GM12878 (cell line): ENCODE data around the gene DENND4C. TPM values are rescaled to one million over a fixed set of nuclear protein-coding genes. Genes with fewer than 3 reads are reported as not detected.

Source experiments
- ATAC-seq: fragments of 200-7000 bp; cut with Tn5 transposase; 3 replicates; pipeline ENCODE4 v1.9.1; 2020; ENCODE audit warnings: mild to moderate bottlenecking, moderate library complexity
- BruUV-seq: library from RNA; stranded (reverse); fragments of 400-500 nt; replicated peaks from 2 replicates; lab custom pipeline; 2021; lab: Mats Ljungman, UMichigan
- CTCF ChIA-PET: fragments of 300-600 bp; sonication (Branson Sonifier 250); formaldehyde crosslinking; extraction: SDS; loops from one replicate; lab custom pipeline; 2021; ENCODE audit warnings: inconsistent platforms; lab: Yijun Ruan, JAX
- POLR2A ChIA-PET: fragments of 350-600 bp; formaldehyde crosslinking; extraction: SDS; loops from one replicate; lab custom pipeline; 2021; ENCODE audit warnings: inconsistent platforms; lab: Charles Lee
- RAD21 ChIA-PET: fragments of 300-600 bp; sonication (Branson Sonifier 250); formaldehyde crosslinking; loops from one replicate; lab custom pipeline; 2023; ENCODE audit warnings: antibody characterized with exemption; ENCODE audit not compliant: unreplicated experiment; lab: Charles Lee
- SMC1A ChIA-PET: fragments of 300-600 bp; sonication (Branson Sonifier 250); formaldehyde crosslinking; loops from one replicate; lab custom pipeline; 2023; ENCODE audit not compliant: unreplicated experiment, uncharacterized antibody; lab: Charles Lee
- DNase-seq: peaks from one replicate; pipeline ENCODE4 v3.0.0-alpha.2; 2011; ENCODE audit warnings: low read depth, low spot score
- FAIRE-seq: peaks from 3 replicates; lab custom pipeline; 2011; peaks lifted over from hg19 to GRCh38; lab: Jason Lieb, UNC
- H2AFZ ChIP-seq: 2 replicates; pipeline ENCODE4 v1.6.0; 2011; ENCODE audit warnings: low read depth, low read length, control low read depth; ENCODE audit not compliant: control insufficient read depth
- H3K27ac ChIP-seq: 2 replicates; pipeline ENCODE4 v1.5.1; 2011; ENCODE audit warnings: control low read depth; ENCODE audit not compliant: control insufficient read depth, insufficient read depth
- H3K27me3 ChIP-seq, 2 experiments: replicated peaks in 1 of 2; 2 replicates each; pipeline versions ENCODE4 v1.6.0 to v1.6.1; 2011; ENCODE audit warnings: low read length in 1 of 2; ENCODE audit not compliant: control insufficient read depth in 2 of 2, insufficient read depth in 2 of 2
- H3K36me3 ChIP-seq, 2 experiments: 2 replicates each; pipeline ENCODE4 v1.5.1; 2011; ENCODE audit warnings: low read length in 1 of 2; ENCODE audit not compliant: control insufficient read depth in 2 of 2, insufficient read depth in 2 of 2
- H3K4me1 ChIP-seq: 2 replicates; pipeline ENCODE4 v1.6.1; 2011; ENCODE audit warnings: mild to moderate bottlenecking, low read length, moderate library complexity, mixed read lengths; ENCODE audit not compliant: control insufficient read depth, insufficient read depth
- H3K4me2 ChIP-seq: 2 replicates; pipeline ENCODE4 v1.6.0; 2011; ENCODE audit warnings: control low read depth; ENCODE audit not compliant: control insufficient read depth, insufficient read depth
- H3K4me3 ChIP-seq: fragments of 200-600 bp; sonication (generic); 2 replicates; pipeline ENCODE4 v1.5.1; 2016
- H3K79me2 ChIP-seq: 2 replicates; pipeline ENCODE4 v1.6.0; 2011; ENCODE audit warnings: low read length; ENCODE audit not compliant: control insufficient read depth, insufficient read depth
- H3K9ac ChIP-seq: 2 replicates; pipeline ENCODE4 v1.8.0; 2011; ENCODE audit warnings: low read length, control low read depth, mixed read lengths; ENCODE audit not compliant: control insufficient read depth, insufficient read depth
- H3K9me3 ChIP-seq: replicated peaks from 3 replicates; pipeline ENCODE4 v1.5.1; 2011; ENCODE audit warnings: mild to moderate bottlenecking, low read length; ENCODE audit not compliant: control insufficient read depth, insufficient read depth
- H4K20me1 ChIP-seq: 2 replicates; pipeline ENCODE4 v1.6.0; 2011; ENCODE audit not compliant: control insufficient read depth, insufficient read depth
- BACH1 ChIP-seq: fragments of 450-650 bp; IDR thresholded peaks from 2 replicates; pipeline ENCODE4 v1.6.1; 2017; ENCODE audit warnings: mild to moderate bottlenecking, borderline replicate concordance
- CBFB ChIP-seq: IDR thresholded peaks from 2 replicates; pipeline ENCODE4 v1.6.1; 2016; ENCODE audit warnings: antibody characterized with exemption, low read depth
- NFXL1 ChIP-seq: fragments of 450-650 bp; IDR thresholded peaks from 2 replicates; pipeline ENCODE4 v1.6.1; 2017; ENCODE audit warnings: antibody characterized with exemption, mild to moderate bottlenecking, borderline replicate concordance
- POLR2A ChIP-seq: IDR thresholded peaks from 2 replicates; pipeline ENCODE4 v1.6.1; 2011; ENCODE audit warnings: low read depth, mild to moderate bottlenecking, low read length
- SIX5 ChIP-seq: IDR thresholded peaks from 2 replicates; pipeline ENCODE4 v1.6.1; 2011; ENCODE audit warnings: mild to moderate bottlenecking, low read depth, low read length, moderate library complexity; ENCODE audit not compliant: severe bottlenecking
- SMAD5 ChIP-seq: IDR thresholded peaks from 2 replicates; pipeline ENCODE4 v1.6.1; 2016; ENCODE audit warnings: antibody characterized with exemption, low read depth
- YY1 ChIP-seq: IDR thresholded peaks from 2 replicates; pipeline ENCODE4 v1.6.1; 2011; ENCODE audit warnings: low read depth, mild to moderate bottlenecking, low read length
- ZZZ3 ChIP-seq: IDR thresholded peaks from 2 replicates; pipeline ENCODE4 v1.6.1; 2011; ENCODE audit warnings: low read depth; ENCODE audit not compliant: control insufficient read depth, insufficient read length
- WGBS: methylation state at CpG from one replicate; pipeline ENCODE4 v1.1.6; 2016; ENCODE audit warnings: low lambda C conversion rate; ENCODE audit not compliant: insufficient replicate concordance, insufficient coverage; ENCODE audit errors: missing lambda C conversion rate; 5-methylcytosine and 5-hydroxymethylcytosine counted together
- in situ Hi-C: fragments of 300-500 bp; cut with MboI; formaldehyde crosslinking; loops from 9 replicates; pipeline ENCODE4 v1.14.3; 2018; ENCODE audit warnings: mixed read lengths
- intact Hi-C: fragments of 100-400 bp; cut with micrococcal nuclease; formaldehyde crosslinking; loops from one replicate; pipeline ENCODE4 v1.14.2; 2022; ENCODE audit not compliant: unreplicated experiment
- polyA plus RNA-seq, 11 experiments: library from polyadenylated mRNA; depleted of rRNA in 4 of 11; unstranded in 6 of 11; stranded (reverse) in 5 of 11; fragments of >200 nt; fragmentation: Nextera tagmentation in 4 of 11; fragmentation: Illumina TruSeq in 1 of 11; extraction: Ambion mirVana in 4 of 11; extraction: Trizol in 1 of 11; gene quantifications; 1 replicate in 1 of 11; 2 replicates in 10 of 11; pipeline versions ENCODE4 v1.2.1 to v1.2.3, GENCODE V29; 2011 to 2016; ENCODE audit warnings: inconsistent platforms in 2 of 11, missing spikeins in 2 of 11, low read depth in 1 of 11
- total RNA-seq, 4 experiments: library from RNA; depleted of rRNA in 3 of 4; stranded (reverse); fragments of >200 nt in 3 of 4; fragmentation: Illumina TruSeq in 1 of 4; extraction: Trizol in 1 of 4; gene quantifications; 2 replicates each; pipeline versions ENCODE4 v1.2.1 to v1.2.3, GENCODE V29; 2013 to 2021
- TF ChIP-seq, protein P1 (sequence below): IDR thresholded peaks from 2 replicates; pipeline ENCODE4 v1.6.1; 2012; ENCODE audit warnings: low read depth, low read length, improper control_type of control experiment

DENND4C gene
- total and polyA plus RNA-seq, 10 of the 15 experiments (the other 5 are each of a cell fraction or from before 2014, with no cell fraction given): 8.2 to 49.3 (median 24.7) TPM

DNA sequence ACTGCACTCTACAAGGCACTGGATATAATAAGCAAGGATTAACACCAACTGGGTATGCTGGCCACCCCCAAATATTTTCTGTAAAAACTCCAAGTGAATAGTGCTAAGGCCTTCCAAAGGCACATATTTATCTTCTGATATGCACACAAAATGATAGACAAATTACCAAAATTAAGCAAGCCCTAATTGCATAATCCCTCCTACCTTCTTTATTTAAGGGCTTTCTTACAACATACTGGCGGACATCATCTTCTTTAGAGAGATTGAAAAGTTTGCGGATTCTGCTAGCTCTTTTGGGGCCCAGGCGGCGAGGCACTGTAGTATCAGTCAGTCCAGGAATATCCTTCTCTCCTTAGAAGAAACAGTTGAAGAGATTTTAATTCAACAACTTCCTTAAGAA, 147.7 kb downstream of the DENND4C start (continued):
- TF ChIP-seq CBFB: no peak
- TF ChIP-seq, protein P1, sequence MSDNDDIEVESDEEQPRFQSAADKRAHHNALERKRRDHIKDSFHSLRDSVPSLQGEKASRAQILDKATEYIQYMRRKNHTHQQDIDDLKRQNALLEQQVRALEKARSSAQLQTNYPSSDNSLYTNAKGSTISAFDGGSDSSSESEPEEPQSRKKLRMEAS: no peak
- TF ChIP-seq ZZZ3: no peak
- TF ChIP-seq SIX5: no peak
- no peak for TF ChIP-seq NFXL1

DNA sequence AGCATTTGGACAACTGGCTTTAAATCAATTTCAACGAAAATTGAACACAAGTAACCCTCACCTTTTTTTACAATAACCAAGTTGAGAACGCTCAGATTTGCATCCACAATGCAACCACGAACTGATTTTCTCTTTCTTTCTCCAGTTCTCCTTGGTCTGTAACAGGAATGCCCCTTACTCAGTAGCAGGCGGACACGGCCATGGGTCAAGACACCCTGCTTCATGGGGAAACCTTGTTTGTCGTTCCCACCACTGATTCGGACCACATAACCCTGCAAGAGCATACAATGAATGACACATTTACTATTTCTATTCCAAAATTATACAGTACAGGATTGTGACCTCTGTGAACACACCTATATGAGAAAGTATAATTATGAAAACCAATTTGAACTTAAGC, 148.2 kb downstream of the DENND4C start:
- peak overlapping the region; percentile 79 for H3K4me2 ChIP-seq
- DNase-seq (no peak), FAIRE-seq (no peak), ATAC-seq (0 out of 3 replicates have a peak, but pooled peaks have one; percentile 4)
- ChIA-PET CTCF (interaction anchor here (1.1 to 5.8 kb wide), 4 partner anchors 20 to 86 kb away, joined by 3 to 31 read pairs (median 5); no protein-coding TSS in a partner anchor), POLR2A (no interaction called here), RAD21 (interaction anchor here (1.5 to 1.8 kb wide), 2 partner anchors 74 to 146 kb away, joined by 4 to 5 read pairs; no protein-coding TSS in a partner anchor), SMC1A (interaction anchor here (1.0 to 2.3 kb wide), 2 partner anchors 75 to 79 kb away, joined by 4 to 7 read pairs; no protein-coding TSS in a partner anchor)
- peak overlapping the region; percentile 82 for H3K4me3 ChIP-seq
- H3K9ac ChIP-seq: peak overlapping the region; percentile 97
- in situ Hi-C loops: no loop called here
- intact Hi-C loops: loop anchor here (2.0 kb wide), 1 partner anchor 148 kb away; the partner anchor contains the start of gene DENND4C
- no peaks in the 10 kb centered on the region for H4K20me1 ChIP-seq
- peaks cover 5% of the 10 kb centered on the region for H3K4me1 ChIP-seq
- H3K79me2 ChIP-seq: peaks cover 47% of the 10 kb centered on the region
- H3K36me3 ChIP-seq: peaks cover 7 to 33% of the 10 kb centered on the region in 2 experiments
- H2AFZ ChIP-seq: no peak overlapping the region
- H3K27me3 ChIP-seq: no peaks in the 10 kb centered on the region
- BruUV-seq: no TSS peak
- TF ChIP-seq YY1 (no peak), BACH1 (0 out of 2 replicates have a peak, but pooled peaks have one; percentile 34), SMAD5 (peak; percentile 41; the same call in 1 of the 2 replicates), POLR2A (peak; percentile 54)
- WGBS: 3% methylated on average over 7 of the region's 7 CpGs
- peak overlapping the region; percentile 88 for H3K27ac ChIP-seq
- no peaks in the 10 kb centered on the region for H3K9me3 ChIP-seq
